ENCODE measurements around the gene NAV3. TPM values are rescaled to one million over a fixed set of nuclear protein-coding genes. Genes with fewer than 3 reads are reported as not detected.
A peak's percentile ranks its signal among the peaks of the same experiment; 100 is the strongest.

Gene NAV3
- total RNA-seq, 2 donors from 2014 or later = not detected

GRCh38 chr12:77891518-77892147 is 60.9 kb downstream of the NAV3 start:
- H3K36me3 Mint-ChIP-seq = no peaks in the 10 kb centered on the region
- peaks cover 3 to 8% of the 10 kb centered on the region in 2 donors for H3K9me3 Mint-ChIP-seq
- no peak for DNase-seq (ENCODE audit: low spot score in 2 of 2)
- H3K27ac Mint-ChIP-seq = no peak overlapping the region
- ATAC-seq = no peak

- H3K27ac Mint-ChIP-seq = no peak overlapping the region
- DNase-seq (ENCODE audit: low spot score in 2 of 2) (no peak), ATAC-seq (no peak)
- H3K36me3 Mint-ChIP-seq = no peaks in the 10 kb centered on the region
- peaks cover 4 to 5% of the 10 kb centered on the region in 2 donors for H3K9me3 Mint-ChIP-seq
These were observed 63.2 kb downstream of the NAV3 start for GRCh38 chr12:77893918-77894317.

DNA sequence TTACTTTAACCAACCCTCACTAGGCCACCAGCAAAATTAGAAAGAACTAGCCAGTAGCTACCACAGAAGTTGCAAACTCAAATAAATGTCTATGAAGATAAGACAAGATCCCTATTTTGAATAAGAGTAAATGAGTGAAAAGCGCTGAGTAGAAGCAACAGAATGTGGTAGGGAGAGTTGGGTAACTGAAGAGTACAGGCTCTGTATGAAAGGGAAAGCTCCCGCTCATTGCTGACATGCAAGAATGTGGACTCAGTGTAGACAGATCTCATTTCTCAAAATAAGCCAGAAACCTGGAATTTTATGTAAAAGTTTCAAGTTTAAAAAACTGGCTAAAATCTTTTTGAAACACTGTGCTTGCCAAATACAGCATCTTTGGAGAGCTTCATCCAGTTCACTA is 63.9 kb downstream of the NAV3 start:
- Mint-ChIP-seq H3K9me3 (peaks cover 4 to 8% of the 10 kb centered on the region in 2 donors), H3K27ac (no peak overlapping the region), H3K36me3 (no peaks in the 10 kb centered on the region)
- ATAC-seq = no peak
- no peak for DNase-seq (ENCODE audit: low spot score in 2 of 2)

DNA sequence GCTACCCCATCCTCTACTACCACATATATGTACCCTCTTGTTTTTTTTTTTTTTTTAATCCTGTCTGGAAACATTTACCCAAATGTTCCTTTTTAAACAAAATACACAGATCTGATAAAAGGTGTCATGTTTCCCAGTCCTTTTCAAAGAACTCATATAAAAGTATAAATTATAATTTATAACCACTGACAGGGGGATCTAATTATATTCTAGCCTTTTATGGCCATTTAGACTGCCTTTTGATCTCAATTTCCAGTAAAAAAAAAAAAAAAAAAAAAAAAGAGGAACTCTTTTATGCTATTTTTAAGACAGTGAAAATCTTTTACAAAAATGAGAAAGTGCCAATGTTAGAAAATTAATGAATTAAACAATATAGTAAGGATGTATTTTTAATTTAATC is 65.0 kb downstream of the NAV3 start:
- DNase-seq (ENCODE audit: low spot score in 2 of 2) = no peak
- Mint-ChIP-seq H3K27ac (no peak overlapping the region), H3K9me3 (peaks cover 4 to 8% of the 10 kb centered on the region in 2 donors), H3K36me3 (no peaks in the 10 kb centered on the region)
- no peak for ATAC-seq

DNA sequence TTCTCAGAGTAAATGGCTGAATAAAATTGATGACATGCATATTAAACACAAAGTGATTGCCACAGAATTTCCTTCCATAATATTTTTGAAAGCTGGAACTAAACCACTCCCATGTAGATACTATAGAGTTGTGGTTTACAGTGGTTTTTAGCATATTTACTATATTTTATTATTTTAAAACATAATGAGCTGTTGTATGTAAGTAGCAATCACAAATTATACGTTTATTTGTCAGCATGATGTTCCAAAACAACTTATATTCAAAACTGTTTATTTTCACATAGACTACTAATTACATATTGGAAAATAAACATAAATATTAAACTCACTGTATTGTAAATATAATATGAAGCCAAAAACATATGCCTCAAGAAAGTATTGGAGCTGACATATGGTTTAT is 77.2 kb downstream of the NAV3 start:
- DNase-seq (ENCODE audit: low spot score in 2 of 2) = no peak
- ATAC-seq = no peak
- Mint-ChIP-seq H3K9me3 (peaks cover 8 to 10% of the 10 kb centered on the region in 2 donors), H3K27ac (no peak overlapping the region), H3K36me3 (no peaks in the 10 kb centered on the region)

DNA sequence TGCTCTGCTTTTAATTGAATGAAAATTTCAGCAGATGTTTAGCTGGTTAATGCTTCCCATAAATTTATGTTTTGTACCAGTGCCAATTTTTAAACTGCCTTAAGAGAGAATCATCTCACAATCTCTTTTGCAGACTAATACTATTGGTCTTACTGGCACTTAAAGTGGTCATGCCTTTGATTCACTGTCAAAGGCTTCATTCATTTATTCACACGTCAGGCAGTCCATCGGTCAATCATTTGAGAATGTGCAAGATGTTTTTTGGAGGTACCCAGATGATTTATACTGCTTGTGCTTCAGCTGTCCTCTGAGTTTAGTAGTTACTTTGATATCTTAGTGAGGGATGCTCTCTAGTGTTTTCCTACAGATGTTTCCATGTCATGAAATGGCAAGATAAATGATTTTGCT is 83.4 kb downstream of the NAV3 start:
- ATAC-seq = no peak
- Mint-ChIP-seq H3K36me3 (no peaks in the 10 kb centered on the region), H3K9me3 (peaks cover 12 to 14% of the 10 kb centered on the region in 2 donors), H3K27ac (no peak overlapping the region)
- no peak for DNase-seq (ENCODE audit: low spot score in 2 of 2)

GRCh38 chr12:77915071-77915600 is 84.4 kb downstream of the NAV3 start:
- Mint-ChIP-seq H3K9me3 (peaks cover 11% of the 10 kb centered on the region in 2 donors), H3K27ac (no peak overlapping the region), H3K36me3 (no peaks in the 10 kb centered on the region)
- DNase-seq (ENCODE audit: low spot score in 2 of 2) (no peak), ATAC-seq (no peak)

GRCh38 chr12:77916276-77916675 is 85.6 kb downstream of the NAV3 start:
- Mint-ChIP-seq H3K36me3 (no peaks in the 10 kb centered on the region), H3K27ac (no peak overlapping the region), H3K9me3 (peaks cover 9 to 10% of the 10 kb centered on the region in 2 donors)
- ATAC-seq = no peak
- no peak for DNase-seq (ENCODE audit: low spot score in 2 of 2)

- no peak for DNase-seq (ENCODE audit: low spot score in 2 of 2)
- Mint-ChIP-seq H3K36me3 (no peaks in the 10 kb centered on the region), H3K27ac (no peak overlapping the region), H3K9me3 (peaks cover 9 to 10% of the 10 kb centered on the region in 2 donors)
- ATAC-seq = no peak
These were observed 87.4 kb downstream of the NAV3 start for GRCh38 chr12:77918046-77918445.

DNA sequence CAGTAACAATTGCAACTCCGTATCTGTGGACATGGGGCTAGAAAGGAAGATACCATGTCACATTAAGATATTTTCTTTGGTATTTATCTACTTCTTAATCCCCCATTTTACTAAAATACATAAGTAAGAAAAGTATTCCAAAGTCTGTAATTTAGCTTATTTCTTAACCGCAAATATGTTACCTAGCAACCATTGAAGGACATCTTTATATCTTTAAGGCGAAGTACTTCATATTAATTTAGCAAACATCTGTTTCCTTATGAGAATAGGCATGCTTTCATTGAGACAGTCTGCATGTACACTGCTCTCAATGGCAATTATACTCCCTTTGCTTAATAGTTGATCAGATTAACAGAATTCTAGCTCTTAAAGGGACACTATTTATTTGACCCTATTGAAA is 88.8 kb downstream of the NAV3 start:
- ATAC-seq (no peak), DNase-seq (ENCODE audit: low spot score in 2 of 2) (no peak)
- H3K9me3 Mint-ChIP-seq = peaks cover 9 to 10% of the 10 kb centered on the region in 2 donors
- no peaks in the 10 kb centered on the region for H3K36me3 Mint-ChIP-seq
- no peak overlapping the region for H3K27ac Mint-ChIP-seq

DNA sequence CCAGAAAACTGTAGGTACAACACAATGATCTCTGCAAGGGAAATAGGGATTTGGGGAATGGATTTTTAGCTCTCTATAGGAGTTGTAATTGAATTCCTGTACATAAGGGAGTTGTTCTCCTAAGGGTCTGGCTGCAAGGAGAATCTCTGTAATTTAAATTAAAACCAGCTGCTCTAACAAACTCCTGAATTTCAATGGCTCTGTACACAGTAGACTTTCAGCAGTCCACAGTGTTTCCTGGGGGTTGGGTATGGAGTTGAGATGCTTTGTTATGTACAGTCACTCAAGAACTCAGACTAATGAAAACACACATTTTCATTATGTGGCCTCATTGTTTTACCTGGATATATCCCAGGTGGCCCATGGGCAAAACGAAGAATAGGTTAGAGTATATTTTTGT is 93.2 kb downstream of the NAV3 start:
- Mint-ChIP-seq H3K36me3 (no peaks in the 10 kb centered on the region), H3K27ac (no peak overlapping the region), H3K9me3 (peaks cover 0 to 6% of the 10 kb centered on the region in 2 donors)
- DNase-seq (ENCODE audit: low spot score in 2 of 2) = no peak
- ATAC-seq = no peak

DNA sequence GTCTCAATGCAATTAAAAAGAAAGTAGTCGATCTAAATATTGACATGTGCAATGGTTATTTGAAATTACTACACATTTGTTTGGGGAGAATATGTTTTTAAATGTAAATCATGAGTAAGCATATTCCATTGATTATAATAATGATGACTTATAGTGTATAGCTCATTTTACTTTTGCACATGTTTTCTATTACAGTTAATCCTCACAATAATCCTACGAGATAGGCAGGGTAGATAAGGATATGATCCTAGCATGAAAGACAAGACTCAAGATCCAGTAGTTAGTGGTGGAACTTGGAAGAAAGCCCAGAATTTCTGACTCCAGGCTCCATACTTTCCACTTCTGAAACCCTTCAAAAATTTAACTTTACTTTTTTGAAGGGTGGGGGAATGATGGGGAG is 94.0 kb downstream of the NAV3 start:
- no peak overlapping the region for H3K27ac Mint-ChIP-seq
- H3K9me3 Mint-ChIP-seq = peaks cover 0 to 4% of the 10 kb centered on the region in 2 donors
- DNase-seq (ENCODE audit: low spot score in 2 of 2) (no peak), ATAC-seq (no peak)
- H3K36me3 Mint-ChIP-seq = no peaks in the 10 kb centered on the region

DNA sequence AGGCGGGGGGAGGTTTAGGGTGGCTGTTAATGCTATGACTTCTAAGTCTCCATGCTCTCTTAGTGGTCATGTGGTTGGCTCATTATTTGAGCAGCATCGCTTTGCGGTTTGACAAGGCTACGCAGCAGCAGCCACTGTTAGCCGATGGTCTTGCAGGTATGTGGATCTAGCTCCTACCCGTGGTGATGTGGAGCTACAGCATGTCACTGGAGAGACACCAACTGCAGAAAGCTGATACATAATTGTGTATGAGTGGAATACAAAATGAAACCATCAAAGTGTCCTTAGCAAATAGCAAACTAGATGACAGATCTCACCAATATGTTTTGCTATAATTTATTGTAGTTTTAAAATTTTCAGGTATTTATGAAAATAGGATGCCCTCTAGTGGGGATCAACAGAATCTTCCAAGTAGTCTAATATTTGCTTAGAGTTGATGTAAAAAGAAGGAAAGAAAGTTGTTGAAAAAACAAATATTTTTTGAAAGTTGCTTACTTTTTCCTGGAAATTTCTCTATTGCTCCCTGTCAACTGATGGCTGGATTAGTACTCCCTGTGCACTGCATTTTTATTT is 94.9 kb downstream of the NAV3 start:
- DNase-seq (ENCODE audit: low spot score in 2 of 2) = peak in 1 of 2 donors; percentile 11
- Mint-ChIP-seq H3K27ac (no peak overlapping the region), H3K9me3 (peaks cover 0 to 4% of the 10 kb centered on the region in 2 donors), H3K36me3 (no peaks in the 10 kb centered on the region)
- ATAC-seq = peak in 1 of 2 donors; percentile 73

DNA sequence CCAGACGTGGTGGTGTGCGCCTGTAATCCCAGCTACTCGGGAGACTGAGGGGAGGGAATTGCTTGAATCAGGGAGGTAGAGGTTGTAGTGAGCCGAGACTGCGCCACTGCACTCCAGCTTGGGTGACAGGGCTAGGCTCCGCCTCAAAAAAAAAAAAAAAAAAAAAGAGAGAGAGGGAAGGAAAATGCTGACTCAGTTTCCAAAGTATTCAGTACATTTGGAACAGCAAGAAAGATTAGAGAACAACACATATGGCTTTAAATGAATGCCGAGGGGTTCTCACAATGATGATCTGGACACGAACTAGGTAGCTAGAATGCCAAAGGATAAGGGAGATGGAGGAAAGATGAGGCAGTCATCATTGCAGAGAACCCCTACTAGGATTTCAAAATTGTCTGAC is 97.4 kb downstream of the NAV3 start:
- DNase-seq (ENCODE audit: low spot score in 2 of 2) (no peak), ATAC-seq (no peak)
- Mint-ChIP-seq H3K9me3 (peaks cover 0 to 16% of the 10 kb centered on the region in 2 donors), H3K36me3 (no peaks in the 10 kb centered on the region), H3K27ac (no peak overlapping the region)

DNA sequence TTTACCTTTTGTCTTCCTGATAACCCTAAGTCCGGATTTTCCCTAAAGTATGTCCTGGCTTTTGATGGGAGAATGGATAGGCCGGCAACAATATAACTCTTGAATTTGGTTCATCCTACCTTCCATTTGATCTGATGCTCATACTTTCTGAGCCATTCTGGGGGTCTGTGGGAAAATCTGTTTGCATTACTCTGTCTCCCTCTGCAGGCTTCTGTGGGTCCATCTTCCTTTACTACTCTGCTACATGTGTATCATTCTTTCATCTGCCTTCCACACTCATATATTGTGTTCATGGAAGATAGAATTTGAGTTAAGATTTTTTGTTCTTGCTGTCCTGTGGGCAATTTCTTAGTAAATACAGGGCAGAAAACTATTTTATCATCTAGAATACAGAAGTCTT is 101.5 kb downstream of the NAV3 start:
- DNase-seq (ENCODE audit: low spot score in 2 of 2) (no peak), ATAC-seq (no peak)
- Mint-ChIP-seq H3K36me3 (no peaks in the 10 kb centered on the region), H3K27ac (no peak overlapping the region), H3K9me3 (peaks cover 3 to 22% of the 10 kb centered on the region in 2 donors)

- Mint-ChIP-seq H3K36me3 (no peaks in the 10 kb centered on the region), H3K27ac (no peak overlapping the region), H3K9me3 (peaks cover 3 to 7% of the 10 kb centered on the region in 2 donors)
- ATAC-seq = no peak
- no peak for DNase-seq (ENCODE audit: low spot score in 2 of 2)
These were observed 107.6 kb downstream of the NAV3 start for GRCh38 chr12:77938301-77938700.

DNA sequence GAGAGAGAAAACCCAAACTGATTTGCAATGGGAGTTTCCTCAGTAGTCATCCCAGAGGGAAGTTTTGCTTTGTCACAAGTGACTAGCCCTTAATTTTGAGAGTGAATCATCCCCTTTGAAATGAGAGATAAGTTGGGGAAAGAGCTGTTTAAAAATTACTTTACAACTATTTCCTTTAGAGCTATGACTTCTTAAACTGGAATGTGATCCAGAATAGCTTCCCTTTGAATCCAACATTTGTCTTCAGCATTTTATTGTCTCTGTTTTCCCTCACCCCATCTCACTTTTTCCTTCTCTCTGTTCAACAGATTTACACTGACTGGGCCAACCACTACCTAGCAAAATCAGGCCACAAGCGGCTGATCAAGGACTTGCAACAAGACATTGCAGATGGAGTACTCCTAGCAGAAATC is 109.3 kb downstream of the NAV3 start:
- H3K9me3 Mint-ChIP-seq = peaks cover 0 to 17% of the 10 kb centered on the region in 2 donors

GRCh38 chr12:77940567-77940966 is 109.9 kb downstream of the NAV3 start:
- H3K27ac Mint-ChIP-seq = no peak overlapping the region

More for the DNA sequence above, 109.3 kb downstream of the NAV3 start:
- no peaks in the 10 kb centered on the region for H3K36me3 Mint-ChIP-seq
- DNase-seq (ENCODE audit: low spot score in 2 of 2) (no peak), ATAC-seq (no peak)
- no peak overlapping the region for H3K27ac Mint-ChIP-seq

More at GRCh38 chr12:77940567-77940966, 109.9 kb downstream of the NAV3 start:
- no peak for ATAC-seq
- no peak for DNase-seq (ENCODE audit: low spot score in 2 of 2)
- no peaks in the 10 kb centered on the region for H3K36me3 Mint-ChIP-seq
- H3K9me3 Mint-ChIP-seq = peaks cover 0 to 16% of the 10 kb centered on the region in 2 donors
